ENCODE results near the gene MARCHF5.
"Not testable (repeated sequence)": the region's sequence is repeated elsewhere in the genome, so short reads cannot be mapped to it uniquely, and the experiment has no call there.

GRCh38 chr10:92345575-92345974 lies 54.6 kb downstream of the MARCHF5 start:
- not testable (repeated sequence) for TF ChIP-seq EZH2 (IDR thresholded peaks at IDR 0.05); POLR2AphosphoS5 (IDR thresholded peaks at IDR 0.05; ENCODE audit: borderline replicate concordance, low read depth, low read length); FOXP2 (optimal IDR thresholded peaks at IDR 0.05; ENCODE audit: control extremely low read depth, extremely low read length, insufficient read depth)
